ENCODE results near the gene SOBP.

SOBP gene

DNA sequence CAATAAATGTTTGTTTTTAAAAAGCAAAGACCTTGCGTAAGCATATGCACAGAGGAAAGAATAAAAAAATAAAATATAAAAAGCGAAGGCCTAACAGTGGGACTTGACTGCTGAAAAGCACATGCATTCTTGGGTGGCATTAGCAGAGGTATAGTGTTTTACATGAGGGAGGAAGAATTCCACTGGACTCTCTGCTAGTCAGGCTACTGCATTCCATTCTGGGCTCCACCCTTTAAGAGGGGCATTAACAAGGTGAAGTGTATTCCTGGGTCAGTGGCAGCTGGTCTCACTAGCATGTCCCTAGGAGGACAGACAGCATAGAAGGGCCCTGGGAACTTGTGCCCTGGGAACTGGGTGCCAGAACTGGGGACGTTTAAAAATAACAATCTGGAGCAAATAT lies 134.1 kb downstream of the SOBP start:
- TF ChIP-seq POLR2A (IDR thresholded peaks at IDR 0.05; ENCODE audit: low read depth, low read length) = no peak
- DNase-seq (ENCODE audit: insufficient read length, low spot score) (no peak), FAIRE-seq (no peak)

DNA sequence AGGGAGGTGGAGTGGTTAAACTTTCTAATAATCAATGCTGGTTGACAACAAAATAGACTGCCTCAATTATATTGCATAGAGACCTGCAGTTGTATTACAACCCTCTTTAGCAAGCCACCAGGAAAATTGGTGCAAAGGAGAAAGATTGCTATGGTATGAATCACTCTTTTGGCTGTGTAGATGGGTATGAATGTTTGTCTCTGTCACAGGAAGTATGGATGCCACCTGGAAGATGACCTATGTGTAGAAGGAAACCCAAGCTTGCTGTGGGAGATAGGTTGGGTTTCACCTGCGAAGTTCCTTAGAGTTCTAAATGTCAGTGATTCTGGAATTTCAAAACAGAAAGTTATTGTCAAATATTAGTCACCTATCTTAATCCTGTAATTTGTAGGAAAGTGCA lies 134.6 kb downstream of the SOBP start:
- FAIRE-seq = no peak
- TF ChIP-seq POLR2A (IDR thresholded peaks at IDR 0.05; ENCODE audit: low read depth, low read length) = no peak
- no peak for DNase-seq (ENCODE audit: insufficient read length, low spot score)

DNA sequence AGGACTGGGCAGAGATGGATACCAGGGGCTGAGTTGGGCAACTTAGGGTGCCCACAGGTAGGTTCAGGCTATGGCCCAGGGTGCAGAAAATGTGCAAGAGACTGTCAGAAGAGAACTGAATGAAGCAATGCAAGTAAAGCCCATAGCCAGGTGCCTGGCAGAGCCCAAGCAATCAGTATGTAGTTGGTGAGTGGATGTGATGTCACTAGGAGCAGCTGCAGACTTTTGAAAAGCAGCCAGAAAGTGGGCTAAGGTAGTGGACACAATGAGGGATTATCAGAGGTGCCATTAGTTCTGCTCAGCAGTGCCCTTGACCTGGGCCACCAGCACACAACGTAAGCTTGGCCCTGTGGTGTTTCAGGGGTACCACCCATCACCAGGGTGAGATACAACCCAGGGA lies 135.3 kb downstream of the SOBP start:
- no peak for FAIRE-seq
- DNase-seq (ENCODE audit: insufficient read length, low spot score) = no peak

DNA sequence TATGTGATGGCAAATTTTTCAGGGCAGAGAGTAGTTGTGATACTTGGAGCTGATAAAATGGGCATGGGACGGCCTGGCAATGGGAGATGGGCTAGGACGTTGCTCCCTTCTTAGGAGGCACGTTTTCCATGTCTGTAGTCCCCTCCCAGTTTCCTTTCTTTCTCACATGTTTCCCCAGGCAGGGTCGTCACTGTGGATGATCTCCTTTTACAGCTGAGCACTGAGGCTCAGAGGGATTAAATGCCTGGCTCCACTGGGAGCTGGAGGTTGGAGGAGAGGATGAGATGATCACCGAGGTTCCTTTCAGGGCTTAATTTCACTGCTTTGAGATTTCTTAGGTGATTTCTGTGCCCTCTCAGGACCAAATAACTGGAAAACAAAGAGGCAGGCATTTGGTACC lies 136.7 kb downstream of the SOBP start:
- no peak for FAIRE-seq
- no peak for TF ChIP-seq POLR2A (IDR thresholded peaks at IDR 0.05; ENCODE audit: low read depth, low read length)
- no peak for DNase-seq (ENCODE audit: insufficient read length, low spot score)

More for the DNA sequence above, 135.3 kb downstream of the SOBP start:
- TF ChIP-seq POLR2A (IDR thresholded peaks at IDR 0.05; ENCODE audit: low read depth, low read length) = no peak

DNA sequence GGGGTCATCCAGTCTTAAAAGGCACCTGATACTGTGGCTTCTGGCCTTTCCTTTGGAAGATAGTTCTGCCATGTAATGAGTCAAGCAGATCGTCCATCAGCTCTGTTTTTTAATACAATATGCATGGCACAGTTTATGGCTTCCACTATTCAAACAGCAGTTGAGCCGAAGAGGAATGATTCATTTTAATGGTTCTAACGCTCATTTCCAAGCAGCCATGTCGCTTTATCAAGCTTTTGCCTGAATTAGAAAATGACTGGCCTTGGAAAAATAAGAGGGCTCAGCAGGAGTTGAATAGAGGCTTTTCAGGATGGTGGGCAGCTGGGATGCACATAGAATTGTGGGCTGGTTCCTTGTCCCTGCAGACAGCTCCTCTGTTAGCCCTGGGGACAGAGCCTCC lies 138.1 kb downstream of the SOBP start:
- TF ChIP-seq POLR2A (IDR thresholded peaks at IDR 0.05; ENCODE audit: low read depth, low read length) = no peak
- FAIRE-seq = no peak
- DNase-seq (ENCODE audit: insufficient read length, low spot score) = no peak

DNA sequence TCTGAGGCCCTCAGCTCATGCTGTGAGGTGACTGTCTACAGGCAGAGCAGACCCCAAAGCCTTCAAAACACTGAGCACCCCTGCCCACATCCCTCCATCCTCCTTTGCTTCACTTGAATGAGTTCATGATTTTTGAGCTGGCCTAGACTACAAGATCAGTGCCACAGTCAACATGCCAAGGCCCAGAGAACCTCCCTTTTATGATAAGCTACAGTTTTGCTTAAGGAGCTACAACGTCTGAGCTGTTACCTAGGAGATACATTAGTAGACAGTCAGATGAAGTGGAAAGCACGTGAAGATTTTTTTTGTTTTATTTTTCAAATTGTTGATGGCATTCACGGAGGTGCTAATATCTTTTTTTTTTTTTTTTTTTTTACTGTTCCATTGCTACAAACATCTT lies 139.0 kb downstream of the SOBP start:
- FAIRE-seq (no peak), DNase-seq (ENCODE audit: insufficient read length, low spot score) (no peak)

DNA sequence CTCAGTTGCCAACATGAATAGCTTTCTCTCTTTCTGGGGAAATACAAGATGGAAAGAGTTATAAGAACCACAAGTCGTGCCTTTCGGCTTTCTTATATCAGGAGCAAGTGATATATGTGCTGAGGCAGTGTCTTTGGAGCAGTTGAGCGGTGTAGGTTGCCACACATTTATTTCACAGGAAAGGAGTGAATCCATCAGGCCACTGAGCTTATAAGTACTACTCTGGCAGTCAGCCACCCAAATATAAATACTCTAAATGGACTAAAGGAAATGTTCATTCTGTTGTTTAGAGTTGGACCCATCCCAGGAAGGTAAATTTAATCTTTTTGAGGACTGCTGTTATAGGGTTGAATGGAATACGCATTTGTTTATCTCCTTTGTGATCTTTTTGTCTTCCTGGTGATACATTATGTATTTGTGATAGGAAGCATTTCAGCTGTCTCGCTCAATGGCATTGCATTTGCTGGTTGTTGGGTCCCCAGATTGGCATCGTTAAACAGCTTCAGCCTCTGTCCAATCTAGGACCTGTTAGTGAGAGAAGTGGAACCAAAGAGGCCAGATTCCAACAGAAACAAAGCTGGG lies 139.7 kb downstream of the SOBP start:
- no peak for TF ChIP-seq POLR2A (IDR thresholded peaks at IDR 0.05; ENCODE audit: low read depth, low read length)
- DNase-seq (ENCODE audit: insufficient read length, low spot score) = no peak
- no peak for FAIRE-seq

More for the DNA sequence above, 139.0 kb downstream of the SOBP start:
- TF ChIP-seq POLR2A (IDR thresholded peaks at IDR 0.05; ENCODE audit: low read depth, low read length) = no peak

DNA sequence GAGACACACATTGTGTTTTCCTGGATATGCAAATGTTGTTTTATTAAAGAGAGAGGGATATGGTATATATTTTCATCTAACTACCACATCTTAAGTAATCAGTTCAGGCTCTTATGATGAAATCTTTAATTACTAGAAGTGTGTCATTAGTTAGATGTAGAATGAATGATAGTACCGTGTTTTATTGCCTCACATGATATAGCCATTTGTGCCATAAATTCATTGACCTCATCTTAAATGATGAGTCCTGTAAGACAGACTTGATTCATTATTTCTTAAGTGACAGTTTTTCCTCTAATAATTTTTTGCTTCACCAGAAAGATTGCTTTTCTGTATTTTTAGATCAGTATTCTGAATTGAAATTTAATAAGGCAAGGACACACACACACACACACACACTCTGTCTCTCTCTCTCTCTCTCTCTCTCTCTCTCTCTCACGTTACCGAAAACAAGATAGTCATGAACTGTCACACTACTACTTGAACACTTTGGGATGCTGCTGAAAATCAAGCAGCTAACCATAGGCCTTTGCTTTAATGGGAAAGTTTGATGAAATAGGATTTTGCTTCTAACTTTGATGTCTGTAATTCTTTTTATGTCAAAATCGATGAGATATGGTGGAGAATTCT lies 140.5 kb downstream of the SOBP start:
- DNase-seq (ENCODE audit: insufficient read length, low spot score) = no peak
- FAIRE-seq = no peak
- no peak for TF ChIP-seq POLR2A (IDR thresholded peaks at IDR 0.05; ENCODE audit: low read depth, low read length)

DNA sequence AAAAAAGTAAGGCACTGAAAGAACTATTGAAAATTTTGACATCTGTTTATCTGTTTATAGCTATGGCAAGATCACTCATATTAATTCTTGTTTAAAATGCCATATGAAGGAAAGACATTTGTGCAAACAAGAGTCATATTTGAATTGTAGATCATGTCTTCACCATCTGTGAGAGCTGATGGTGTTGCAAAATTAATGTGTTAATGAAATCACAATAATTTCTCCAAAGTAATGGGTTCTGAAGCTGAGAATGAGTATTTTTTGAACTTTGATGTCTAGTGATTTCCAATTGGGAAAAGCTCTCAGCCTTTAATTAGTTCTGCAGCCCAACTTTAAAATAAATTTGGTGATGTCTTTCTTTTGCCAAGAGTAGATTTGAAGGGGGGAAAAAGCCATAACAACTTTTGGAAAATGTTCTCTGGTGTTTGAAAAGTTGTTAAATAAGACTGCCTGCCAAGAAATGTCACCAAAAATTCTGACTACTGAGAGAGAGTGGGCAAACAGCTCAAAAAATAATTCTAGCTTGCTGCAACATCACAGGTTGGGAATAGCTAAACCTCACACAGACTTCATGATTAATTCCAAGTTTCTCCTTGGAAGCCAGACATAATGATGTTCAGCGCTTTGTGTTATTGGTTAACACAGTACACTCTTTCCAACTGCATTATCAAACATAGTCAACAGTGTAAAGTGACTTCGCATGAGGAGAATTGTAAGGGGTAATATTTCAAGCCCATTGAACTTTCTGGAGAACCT lies 142.6 kb downstream of the SOBP start:
- TF ChIP-seq POLR2A (IDR thresholded peaks at IDR 0.05; ENCODE audit: low read depth, low read length) = no peak
- DNase-seq (ENCODE audit: insufficient read length, low spot score) = no peak
- no peak for FAIRE-seq

DNA sequence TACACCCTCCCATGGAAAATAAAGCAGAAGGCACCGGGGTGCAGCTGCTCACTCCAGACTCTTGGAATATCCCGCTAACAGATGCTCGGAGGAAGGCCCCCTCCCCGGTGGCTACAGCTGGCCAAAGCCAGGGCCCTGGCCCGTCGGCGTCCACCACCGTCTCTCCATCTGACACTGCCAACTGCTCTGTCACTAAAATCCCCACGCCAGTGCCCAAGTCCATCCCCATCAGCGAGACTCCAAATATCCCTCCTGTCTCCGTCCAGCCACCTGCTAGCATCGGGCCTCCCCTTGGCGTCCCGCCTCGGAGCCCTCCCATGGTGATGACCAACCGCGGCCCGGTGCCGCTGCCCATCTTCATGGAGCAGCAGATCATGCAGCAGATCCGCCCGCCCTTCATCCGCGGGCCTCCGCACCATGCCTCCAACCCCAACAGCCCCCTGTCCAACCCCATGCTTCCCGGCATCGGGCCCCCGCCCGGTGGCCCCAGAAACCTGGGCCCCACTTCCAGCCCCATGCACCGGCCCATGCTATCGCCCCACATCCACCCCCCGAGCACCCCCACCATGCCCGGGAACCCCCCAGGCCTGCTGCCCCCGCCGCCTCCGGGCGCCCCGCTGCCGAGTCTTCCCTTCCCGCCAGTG lies 143.9 kb downstream of the SOBP start:
- no peak for TF ChIP-seq POLR2A (IDR thresholded peaks at IDR 0.05; ENCODE audit: low read depth, low read length)
- FAIRE-seq = no peak

DNA sequence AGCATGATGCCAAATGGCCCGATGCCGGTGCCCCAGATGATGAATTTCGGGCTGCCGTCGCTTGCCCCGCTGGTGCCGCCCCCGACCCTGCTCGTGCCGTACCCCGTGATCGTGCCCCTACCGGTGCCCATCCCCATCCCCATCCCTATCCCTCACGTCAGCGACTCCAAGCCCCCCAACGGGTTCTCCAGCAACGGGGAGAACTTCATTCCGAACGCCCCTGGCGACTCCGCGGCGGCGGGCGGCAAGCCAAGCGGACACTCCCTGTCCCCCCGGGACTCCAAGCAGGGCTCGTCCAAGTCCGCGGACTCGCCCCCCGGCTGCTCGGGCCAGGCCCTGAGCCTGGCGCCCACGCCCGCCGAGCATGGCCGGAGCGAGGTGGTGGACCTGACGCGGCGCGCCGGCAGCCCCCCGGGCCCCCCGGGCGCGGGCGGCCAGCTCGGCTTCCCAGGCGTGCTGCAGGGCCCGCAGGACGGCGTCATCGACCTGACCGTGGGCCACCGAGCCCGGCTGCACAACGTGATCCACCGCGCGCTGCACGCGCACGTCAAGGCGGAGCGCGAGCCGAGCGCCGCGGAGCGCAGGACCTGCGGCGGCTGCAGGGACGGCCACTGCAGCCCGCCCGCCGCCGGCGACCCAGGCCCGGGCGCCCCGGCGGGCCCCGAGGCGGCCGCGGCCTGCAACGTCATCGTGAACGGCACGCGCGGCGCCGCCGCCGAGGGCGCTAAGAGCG lies 144.6 kb downstream of the SOBP start:
- no peak for FAIRE-seq
- DNase-seq (ENCODE audit: insufficient read length, low spot score) = no peak
- TF ChIP-seq POLR2A (IDR thresholded peaks at IDR 0.05; ENCODE audit: low read depth, low read length) = no peak

More for the DNA sequence above, 143.9 kb downstream of the SOBP start:
- no peak for DNase-seq (ENCODE audit: insufficient read length, low spot score)

DNA sequence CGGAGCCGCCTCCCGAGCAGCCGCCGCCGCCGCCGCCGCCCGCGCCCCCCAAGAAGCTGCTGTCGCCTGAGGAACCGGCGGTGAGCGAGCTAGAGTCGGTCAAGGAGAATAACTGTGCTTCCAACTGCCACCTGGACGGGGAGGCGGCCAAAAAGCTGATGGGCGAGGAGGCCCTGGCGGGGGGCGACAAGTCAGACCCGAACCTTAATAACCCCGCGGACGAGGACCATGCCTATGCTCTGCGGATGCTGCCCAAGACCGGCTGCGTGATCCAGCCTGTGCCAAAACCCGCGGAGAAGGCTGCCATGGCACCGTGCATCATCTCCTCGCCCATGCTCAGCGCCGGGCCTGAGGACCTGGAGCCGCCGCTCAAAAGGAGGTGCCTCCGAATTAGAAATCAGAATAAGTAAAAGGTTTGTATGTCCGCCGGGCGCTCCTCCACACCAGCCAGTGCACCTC lies 145.2 kb downstream of the SOBP start:
- TF ChIP-seq POLR2A (IDR thresholded peaks at IDR 0.05; ENCODE audit: low read depth, low read length) = no peak
- DNase-seq (ENCODE audit: insufficient read length, low spot score) (no peak), FAIRE-seq (no peak)

DNA sequence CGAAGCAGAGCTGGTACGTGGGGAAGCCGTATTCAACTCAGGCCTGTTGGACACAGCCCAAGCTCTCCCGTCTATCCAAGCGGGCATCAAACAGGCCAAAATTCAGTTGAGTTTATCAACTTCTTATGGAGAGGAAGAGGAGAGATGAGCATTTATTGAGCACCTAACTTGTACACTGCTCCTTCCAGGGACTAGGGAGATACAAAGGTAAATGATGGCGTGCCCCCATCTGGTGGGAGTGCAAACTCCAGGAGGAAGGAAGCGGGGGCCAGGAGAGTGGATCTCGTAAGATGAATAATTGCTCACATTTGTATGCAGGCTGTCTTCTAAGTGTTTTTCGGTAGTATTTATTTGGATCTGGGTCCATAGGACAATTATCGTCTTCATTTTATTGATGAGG lies 146.6 kb downstream of the SOBP start:
- FAIRE-seq (no peak), DNase-seq (ENCODE audit: insufficient read length, low spot score) (no peak)
- TF ChIP-seq POLR2A (IDR thresholded peaks at IDR 0.05; ENCODE audit: low read depth, low read length) = no peak

Measured in H54 (cell line).